Stomach (tissue), 4 donors: Measurements from ENCODE around the gene VPS37C.

Experiments used
- EP300 ChIP-seq: sonication (generic); formaldehyde crosslinking; IDR thresholded peaks from one replicate; pipeline ENCODE4 v1.6.1; 2017; ENCODE audit warnings: antibody characterized with exemption
- POLR2AphosphoS5 ChIP-seq, 3 donors: sonication (generic); formaldehyde crosslinking; IDR thresholded peaks; one replicate each; pipeline ENCODE4 v1.6.1; 2016; ENCODE audit warnings: antibody characterized with exemption in 3 of 3
- TF ChIP-seq, protein P1 (sequence below), 7 experiments: fragments of 450-650 bp in 4 of 7; fragments of 200-600 bp in 3 of 7; sonication (generic) in 3 of 7; IDR thresholded peaks; one replicate each; pipeline ENCODE4 v1.5.1; 2016 to 2019; ENCODE audit warnings: antibody characterized with exemption in 7 of 7, control low read depth in 2 of 7, mild to moderate bottlenecking in 1 of 7

DNA sequence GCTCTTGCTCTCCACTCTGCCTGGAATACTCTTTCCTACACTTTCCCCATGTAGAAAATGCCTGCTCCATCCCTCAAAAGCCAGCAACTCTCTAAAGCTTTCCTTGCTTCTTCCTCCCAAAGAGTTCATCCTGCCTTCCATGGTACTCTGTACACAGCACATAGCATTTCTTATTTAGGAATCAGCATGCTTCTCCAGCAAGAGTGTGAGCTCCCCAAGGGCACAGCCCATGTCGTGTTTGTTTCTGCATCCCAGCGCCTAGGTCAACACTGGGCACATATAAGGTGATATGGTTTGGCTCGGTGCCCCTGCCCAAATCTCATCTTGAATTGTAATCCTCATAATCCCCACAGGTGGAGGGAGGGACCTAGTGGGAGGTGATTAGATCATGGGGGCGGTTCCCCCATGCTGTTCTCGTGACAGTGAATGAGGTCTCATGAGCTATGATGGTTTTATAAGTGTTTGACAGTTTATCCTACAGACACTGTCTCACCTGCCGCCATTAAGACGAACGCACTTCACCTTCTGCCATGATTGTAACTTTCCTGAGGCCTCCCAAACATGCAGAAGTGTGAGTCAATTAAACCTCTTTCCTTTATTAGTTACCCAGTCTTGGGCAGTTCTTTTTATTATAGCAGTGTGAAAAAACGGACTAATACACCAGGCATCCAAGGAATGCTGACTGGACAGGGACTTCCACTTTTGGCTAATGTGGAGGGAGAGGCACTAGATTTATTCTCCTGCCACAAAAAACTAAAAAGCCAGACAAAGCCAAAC, 8.2 kb downstream of the VPS37C start:
- TF ChIP-seq, protein P1, sequence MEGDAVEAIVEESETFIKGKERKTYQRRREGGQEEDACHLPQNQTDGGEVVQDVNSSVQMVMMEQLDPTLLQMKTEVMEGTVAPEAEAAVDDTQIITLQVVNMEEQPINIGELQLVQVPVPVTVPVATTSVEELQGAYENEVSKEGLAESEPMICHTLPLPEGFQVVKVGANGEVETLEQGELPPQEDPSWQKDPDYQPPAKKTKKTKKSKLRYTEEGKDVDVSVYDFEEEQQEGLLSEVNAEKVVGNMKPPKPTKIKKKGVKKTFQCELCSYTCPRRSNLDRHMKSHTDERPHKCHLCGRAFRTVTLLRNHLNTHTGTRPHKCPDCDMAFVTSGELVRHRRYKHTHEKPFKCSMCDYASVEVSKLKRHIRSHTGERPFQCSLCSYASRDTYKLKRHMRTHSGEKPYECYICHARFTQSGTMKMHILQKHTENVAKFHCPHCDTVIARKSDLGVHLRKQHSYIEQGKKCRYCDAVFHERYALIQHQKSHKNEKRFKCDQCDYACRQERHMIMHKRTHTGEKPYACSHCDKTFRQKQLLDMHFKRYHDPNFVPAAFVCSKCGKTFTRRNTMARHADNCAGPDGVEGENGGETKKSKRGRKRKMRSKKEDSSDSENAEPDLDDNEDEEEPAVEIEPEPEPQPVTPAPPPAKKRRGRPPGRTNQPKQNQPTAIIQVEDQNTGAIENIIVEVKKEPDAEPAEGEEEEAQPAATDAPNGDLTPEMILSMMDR (IDR thresholded peaks at IDR 0.05), result no peak
- TF ChIP-seq POLR2AphosphoS5 (IDR thresholded peaks at IDR 0.05) (no peak), EP300 (no peak)
